HT-29 (cell line): ENCODE data around the gene HOXA13. TPM values are rescaled to one million over a fixed set of nuclear protein-coding genes. Genes with fewer than 3 reads are reported as not detected.

Experiments used
- DNase-seq: peaks from one replicate; pipeline ENCODE4 v3.0.0-alpha.2; 2015; ENCODE audit warnings: low spot score
- total RNA-seq: library from RNA; depleted of rRNA; stranded (reverse); fragments of >200 nt; shearing (Covaris generic); gene quantifications from 2 replicates; pipeline ENCODE4 v1.2.3, GENCODE V29; 2014

HOXA13 gene
- total RNA-seq, 1 experiment from 2014 or later = 19.8 TPM

GRCh38 chr7:27193335-27194001 is 6.4 kb downstream of the HOXA13 start:
- DNase-seq = peak; percentile 74

DNA sequence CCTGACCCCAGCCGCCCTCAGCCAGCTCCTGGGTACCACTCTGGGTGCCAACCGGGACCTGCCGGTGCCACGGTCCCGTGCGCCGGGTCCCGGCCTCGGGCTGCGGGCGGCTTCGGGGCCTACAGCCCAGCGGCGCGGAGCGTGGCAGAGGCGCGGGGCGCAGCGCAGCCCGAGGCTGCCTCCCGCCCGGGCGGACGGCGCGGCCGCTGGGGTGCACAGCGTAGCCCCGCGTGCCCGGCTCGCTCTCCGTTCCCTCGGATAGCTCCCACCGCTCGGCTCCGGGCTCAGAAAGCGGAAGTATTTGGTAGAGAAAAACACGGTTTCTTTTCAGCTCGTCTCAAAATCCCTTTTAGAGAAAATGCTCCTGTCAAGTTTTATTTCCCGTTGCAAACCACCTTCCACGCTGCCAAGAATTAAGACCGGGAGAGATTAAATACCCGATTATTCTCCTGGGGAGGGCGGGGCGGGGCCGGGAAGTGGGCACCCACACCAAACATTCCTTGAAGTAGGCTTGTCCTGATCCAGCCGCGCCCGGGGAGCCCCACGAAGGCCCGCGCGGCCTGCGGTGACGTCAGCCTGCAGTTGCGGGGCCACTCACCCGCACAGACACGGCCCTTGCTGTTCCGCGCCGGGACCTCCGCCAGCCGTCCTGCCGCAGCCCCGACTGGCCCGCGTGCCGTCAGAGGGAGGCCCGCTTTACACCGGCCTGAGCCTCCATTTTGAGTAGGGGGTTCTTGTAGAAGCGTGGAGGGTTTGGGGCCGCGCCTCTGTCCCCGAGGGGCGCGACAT is 7.2 kb downstream of the HOXA13 start:
- peak; percentile 59 for DNase-seq

DNA sequence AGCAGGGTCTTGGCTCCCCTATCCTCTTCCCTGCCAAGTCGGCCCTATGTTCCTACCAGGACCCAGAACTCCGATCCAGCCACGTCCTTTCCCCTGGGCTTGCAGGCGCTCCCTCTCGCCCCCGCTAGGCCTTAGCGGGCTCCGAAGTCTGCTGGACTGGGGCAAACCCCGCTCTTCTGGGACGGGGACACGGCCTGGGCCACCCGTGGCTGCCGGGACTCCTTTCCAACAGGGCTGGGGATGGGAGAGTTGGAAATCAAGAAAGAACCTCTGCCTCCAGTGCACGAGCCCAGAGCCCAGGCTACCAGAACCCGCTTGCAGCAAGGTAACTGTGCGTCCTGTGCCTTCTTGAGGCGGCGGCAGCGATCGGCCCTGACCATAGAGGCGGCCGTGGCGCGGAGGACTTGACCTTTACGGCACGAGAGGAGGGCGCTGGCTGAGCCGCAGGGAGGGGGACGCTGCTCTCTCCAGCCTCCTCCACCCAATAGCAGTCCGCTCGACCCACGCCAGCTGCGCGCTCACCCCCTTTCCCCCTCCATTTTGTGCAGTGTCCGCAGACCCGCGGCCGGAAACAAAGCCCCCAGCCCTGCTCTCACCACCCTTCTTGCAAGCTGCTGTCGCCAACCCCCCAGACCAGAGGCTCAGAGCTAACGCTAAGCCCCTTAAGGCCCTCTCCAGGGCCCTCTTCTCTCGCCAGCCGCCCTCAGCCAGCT is 7.9 kb downstream of the HOXA13 start:
- peak; percentile 75 for DNase-seq

DNA sequence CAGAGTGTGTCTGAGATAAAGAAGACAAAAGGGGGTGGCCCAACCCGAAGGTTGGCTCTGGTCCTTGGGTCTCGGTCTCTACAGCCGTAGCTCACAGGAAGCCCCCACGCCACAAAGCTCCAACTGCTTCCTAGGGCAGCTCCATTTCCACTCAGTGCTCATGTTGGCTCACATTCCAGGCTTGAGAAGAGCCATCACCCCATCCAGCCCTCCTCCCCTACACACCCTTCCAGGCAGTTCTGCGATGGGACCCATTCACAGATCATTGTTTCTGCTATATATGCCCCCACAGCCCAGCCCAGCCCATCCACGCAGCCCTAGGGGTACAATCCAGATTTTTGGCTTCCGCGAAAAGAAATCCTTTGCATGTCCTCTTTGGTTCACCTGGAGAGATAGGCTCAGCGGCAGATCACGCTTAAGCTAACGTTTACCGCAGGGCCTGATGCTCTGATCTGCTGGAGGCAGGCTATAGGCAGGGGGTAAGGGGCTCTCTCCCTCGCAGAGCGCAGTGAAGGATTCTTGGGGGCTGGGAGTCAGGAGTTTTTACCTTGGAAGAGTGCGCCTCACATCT is 8.6 kb downstream of the HOXA13 start:
- peak; percentile 66 for DNase-seq

- peak; percentile 78 for DNase-seq
These were observed 9.7 kb downstream of the HOXA13 start for GRCh38 chr7:27189997-27190748.

- peak; percentile 79 for DNase-seq
These were observed 10.4 kb downstream of the HOXA13 start for GRCh38 chr7:27189295-27189996.

- DNase-seq = peak; percentile 68
These were observed 11.3 kb downstream of the HOXA13 start for GRCh38 chr7:27188386-27189294.

GRCh38 chr7:27187475-27188385 is 12.2 kb downstream of the HOXA13 start:
- peak; percentile 66 for DNase-seq

- DNase-seq = no peak
These were observed 13.0 kb downstream of the HOXA13 start for GRCh38 chr7:27186668-27187474.

DNA sequence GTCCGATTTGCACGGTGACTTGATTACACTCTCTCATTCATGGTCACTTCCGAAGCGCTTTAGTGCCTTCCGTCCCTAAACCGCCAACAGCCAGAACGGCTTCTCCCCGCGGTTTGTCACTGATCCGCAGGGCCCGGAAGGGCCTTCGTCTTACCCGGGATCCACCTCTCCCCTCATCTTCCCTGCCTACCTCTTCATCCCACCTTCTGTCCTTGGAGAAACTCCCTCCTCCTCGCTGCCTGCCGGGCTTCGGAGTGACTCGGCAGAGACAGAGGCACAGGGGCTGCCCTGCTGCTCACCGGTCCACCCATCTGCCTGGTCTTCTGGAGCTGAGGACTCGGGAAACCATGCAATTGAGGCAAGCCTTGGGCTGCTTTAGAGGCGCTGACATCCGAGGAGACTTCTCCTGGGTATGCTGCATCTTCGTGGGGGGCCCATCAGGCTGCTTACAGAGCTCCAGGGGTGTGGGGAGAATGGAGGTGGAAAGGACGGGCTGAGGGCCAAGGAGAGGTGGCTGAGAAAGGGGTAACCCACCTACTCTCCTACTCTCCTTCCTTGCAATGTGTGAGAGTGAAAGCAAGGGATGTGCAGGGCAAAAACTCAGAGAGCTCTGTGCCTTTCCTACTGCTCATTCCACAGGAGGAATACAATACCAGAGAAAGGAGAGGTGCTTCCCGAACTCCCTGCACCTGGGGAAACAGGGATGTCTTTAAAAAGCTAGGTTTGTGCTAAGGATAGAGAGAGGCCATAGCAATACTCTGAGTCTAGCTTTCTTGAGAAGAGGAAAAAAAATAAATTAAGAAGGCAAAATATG is 13.8 kb downstream of the HOXA13 start:
- DNase-seq = peak; percentile 72

- peak; percentile 70 for DNase-seq
These were observed 14.7 kb downstream of the HOXA13 start, which contains the start of gene HOXA11 for GRCh38 chr7:27185013-27185853. HOXA11 (minus strand) TSS chr7:27185232; CDS start chr7:27185144, 88 bp downstream.

DNA sequence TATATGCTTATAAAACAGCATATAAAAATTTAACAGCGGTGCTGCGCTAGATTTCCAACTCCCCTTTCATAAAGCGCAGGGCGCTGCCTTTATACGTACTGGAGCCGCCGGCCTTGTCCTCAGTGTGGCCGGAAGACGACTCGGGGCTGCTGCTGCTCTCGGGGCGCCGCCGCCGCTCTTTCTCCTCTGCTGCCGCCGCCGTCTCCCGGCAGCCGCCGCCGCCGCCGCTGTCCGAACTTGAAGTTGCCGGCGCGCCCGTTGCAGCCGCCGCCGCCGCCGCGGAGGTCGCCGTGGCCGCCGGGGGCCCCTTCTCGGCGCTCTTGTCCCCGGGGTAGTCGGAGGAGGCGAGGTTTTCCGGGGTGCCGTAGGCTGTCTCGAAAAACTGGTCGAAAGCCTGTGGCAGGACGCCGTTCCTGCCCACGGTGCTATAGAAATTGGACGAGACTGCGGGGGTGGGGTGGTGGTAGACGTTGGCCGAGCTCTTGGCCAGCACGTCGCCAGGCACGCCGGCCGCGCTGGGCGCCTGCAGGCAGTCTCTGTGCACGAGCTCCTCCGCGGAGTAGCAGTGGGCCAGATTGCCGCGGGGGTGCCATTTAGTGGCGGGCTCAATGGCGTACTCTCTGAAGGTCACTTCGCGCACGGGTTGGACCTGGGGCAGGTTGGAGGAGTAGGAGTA is 15.4 kb downstream of the HOXA13 start:
- peak; percentile 80 for DNase-seq

DNA sequence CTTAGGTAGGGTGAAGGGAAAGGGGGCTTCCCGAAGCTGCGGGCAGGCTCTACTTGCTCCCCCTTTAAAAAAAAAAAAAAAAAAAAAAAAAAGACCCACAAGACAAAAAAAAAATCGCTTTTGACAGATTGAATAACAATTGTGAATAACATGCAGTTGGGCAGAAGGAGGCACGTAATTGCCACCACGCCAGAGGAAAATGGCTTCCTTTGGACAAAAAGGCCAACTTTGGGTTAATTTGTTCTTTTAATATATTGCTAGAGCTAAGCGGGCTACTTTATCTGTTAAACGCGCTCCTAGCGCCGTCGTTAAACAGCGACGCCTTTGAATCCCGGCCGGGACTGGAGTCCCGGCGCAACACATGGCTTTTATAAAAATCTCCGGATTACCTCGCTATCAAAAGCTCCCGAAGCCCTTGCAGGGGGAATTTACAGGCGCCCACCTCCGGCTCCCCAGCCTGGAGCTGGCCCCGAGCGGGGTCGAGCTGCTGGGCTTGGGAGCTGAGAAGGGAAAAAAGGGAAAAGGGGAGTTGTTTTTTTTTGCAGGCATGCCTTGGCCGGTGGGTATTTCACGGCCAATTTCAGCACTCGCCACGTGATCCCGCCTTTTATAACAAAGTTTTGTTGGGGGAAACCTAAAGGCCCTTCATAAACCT is 16.1 kb downstream of the HOXA13 start:
- DNase-seq = no peak

DNA sequence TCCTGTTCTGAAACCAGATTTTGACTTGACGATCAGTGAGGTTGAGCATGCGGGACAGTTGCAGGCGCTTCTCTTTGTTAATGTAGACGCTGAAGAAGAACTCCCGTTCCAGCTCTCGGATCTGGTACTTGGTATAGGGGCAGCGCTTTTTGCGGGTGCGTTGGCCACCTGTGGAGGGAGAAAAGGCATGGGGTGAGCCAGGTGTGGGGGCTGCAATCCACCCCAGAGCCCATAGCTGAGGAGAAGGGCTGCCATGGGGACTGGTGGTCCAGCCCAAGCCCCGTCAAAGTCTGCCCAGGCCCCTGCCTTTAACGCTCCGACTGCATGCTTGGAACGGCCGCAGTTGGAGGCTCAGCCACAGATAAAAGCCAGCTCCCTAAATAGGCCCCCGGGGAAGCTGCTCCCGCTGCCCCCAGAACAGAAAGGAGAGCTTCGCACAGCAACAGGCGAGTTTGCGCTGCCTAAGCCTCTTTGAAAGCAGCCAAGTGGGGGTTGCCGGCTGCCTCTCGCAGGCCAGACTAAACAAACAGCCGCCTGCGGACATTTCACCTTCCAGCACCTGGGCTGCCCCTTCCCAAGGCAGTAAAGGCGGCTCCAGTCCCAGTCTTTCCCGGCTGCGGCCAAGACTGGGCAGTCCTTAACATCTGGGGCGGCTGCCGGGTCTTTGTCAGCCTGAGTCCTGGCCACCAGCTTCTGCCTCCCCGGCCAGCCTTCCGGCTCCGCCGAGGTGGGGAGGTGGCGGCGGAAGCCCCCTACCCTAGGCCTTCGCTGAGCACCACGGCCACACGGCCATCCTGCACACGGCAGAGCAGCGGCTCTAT is 16.8 kb downstream of the HOXA13 start:
- no peak for DNase-seq
